Panc1 (cell line): Measurements from ENCODE around the gene UBTD1. TPM values are rescaled to one million over a fixed set of nuclear protein-coding genes. Genes with fewer than 3 reads are reported as not detected.
"Not testable (repeated sequence)": the region's sequence is repeated elsewhere in the genome, so short reads cannot be mapped to it uniquely, and the experiment has no call there.

Source experiments
- ATAC-seq: fragments of 200-7000 bp; cut with Tn5 transposase; 2 replicates; pipeline ENCODE4 v1.9.1; 2020; ENCODE audit warnings: mild to moderate bottlenecking, moderate library complexity
- BruUV-seq: library from RNA; stranded (reverse); fragments of 400-500 nt; replicated peaks from 2 replicates; lab custom pipeline; 2021; lab: Mats Ljungman, UMichigan
- CTCF ChIA-PET: fragments of 300-600 bp; sonication (Branson Sonifier 250); formaldehyde crosslinking; loops from one replicate; lab custom pipeline; 2022; ENCODE audit warnings: antibody characterized with exemption; lab: Charles Lee
- POLR2A ChIA-PET: fragments of 300-600 bp; sonication (Branson Sonifier 250); formaldehyde crosslinking; loops from one replicate; lab custom pipeline; 2022; ENCODE audit warnings: antibody characterized with exemption; lab: Charles Lee
- DNase-seq: peaks from one replicate; pipeline ENCODE4 v3.0.0-alpha.2; 2010; ENCODE audit warnings: low read depth, low spot score
- H3K27ac ChIP-seq: 2 replicates; pipeline ENCODE4 v1.5.1; 2011; ENCODE audit warnings: mild to moderate bottlenecking, low read length, inconsistent platforms
- H3K27me3 ChIP-seq: fragments of 200-500 bp; sonication (Bioruptor generic); 2 replicates; pipeline ENCODE4 v1.6.0; 2014; ENCODE audit warnings: low read length, inconsistent platforms; ENCODE audit not compliant: control insufficient read depth, insufficient read depth
- H3K36me3 ChIP-seq: fragments of 200-500 bp; sonication (Bioruptor generic); 2 replicates; pipeline ENCODE4 v1.5.1; 2014; ENCODE audit warnings: inconsistent platforms, mild to moderate bottlenecking, low read length, moderate library complexity; ENCODE audit not compliant: control insufficient read depth, insufficient read depth
- H3K4me1 ChIP-seq: 2 replicates; pipeline ENCODE4 v1.5.1; 2011; ENCODE audit warnings: inconsistent platforms, mild to moderate bottlenecking, low read length, moderate library complexity; ENCODE audit not compliant: control insufficient read depth, insufficient read depth
- H3K4me3 ChIP-seq, 2 experiments: 2 replicates each; pipeline ENCODE4 v1.5.1; 2011 to 2012; ENCODE audit warnings: low read depth in 2 of 2, low read length in 2 of 2, mild to moderate bottlenecking in 2 of 2, inconsistent platforms in 1 of 2, moderate library complexity in 1 of 2
- H3K9me3 ChIP-seq: fragments of 200-500 bp; sonication (Bioruptor generic); 2 replicates; pipeline ENCODE4 v1.5.1; 2014; ENCODE audit warnings: low read depth, mild to moderate bottlenecking, inconsistent platforms, low read length, moderate library complexity; ENCODE audit not compliant: control insufficient read depth, insufficient read depth
- POLR2AphosphoS5 ChIP-seq: IDR thresholded peaks from 2 replicates; pipeline ENCODE4 v1.6.1; 2012; ENCODE audit warnings: mild to moderate bottlenecking, low read depth, low read length, moderate library complexity
- SIN3A ChIP-seq: IDR thresholded peaks from 2 replicates; pipeline ENCODE4 v1.6.1; 2012; ENCODE audit warnings: low read depth, mild to moderate bottlenecking, low read length, moderate library complexity, borderline replicate concordance; ENCODE audit not compliant: insufficient read depth
- TCF7L2 ChIP-seq: IDR thresholded peaks from 2 replicates; pipeline ENCODE4 v1.6.1; 2011; ENCODE audit warnings: mild to moderate bottlenecking, low read depth, low read length, inconsistent platforms
- in situ Hi-C: cut with HindIII; loops from 2 replicates; pipeline ENCODE4 v1.10.0; 2016; ENCODE audit warnings: low sequenced_read_pairs, low pct_unique_long_range_greater_than_20kb
- intact Hi-C: fragments of 100-400 bp; cut with micrococcal nuclease; formaldehyde crosslinking; loops from one replicate; pipeline ENCODE4 v1.10.0; 2022; ENCODE audit not compliant: unreplicated experiment
- total RNA-seq: library from RNA; stranded (reverse); gene quantifications from one replicate; pipeline ENCODE4 v1.2.1, GENCODE V29; 2021; ENCODE audit not compliant: unreplicated experiment
- TF ChIP-seq, protein P1 (sequence below): fragments of 450-650 bp; IDR thresholded peaks from 2 replicates; pipeline ENCODE4 v1.5.1; 2017; ENCODE audit warnings: mild to moderate bottlenecking
- TF ChIP-seq, protein P2 (sequence below), 2 experiments: IDR thresholded peaks; 2 replicates each; pipeline ENCODE4 v1.6.1; 2011 to 2012; ENCODE audit warnings: low read depth in 2 of 2, control low read depth in 1 of 2, low read length in 1 of 2, mild to moderate bottlenecking in 1 of 2, moderate library complexity in 1 of 2; ENCODE audit not compliant: insufficient read depth in 1 of 2

The UBTD1 gene
- total RNA-seq, 1 experiment from 2014 or later, result 55.6 TPM

DNA sequence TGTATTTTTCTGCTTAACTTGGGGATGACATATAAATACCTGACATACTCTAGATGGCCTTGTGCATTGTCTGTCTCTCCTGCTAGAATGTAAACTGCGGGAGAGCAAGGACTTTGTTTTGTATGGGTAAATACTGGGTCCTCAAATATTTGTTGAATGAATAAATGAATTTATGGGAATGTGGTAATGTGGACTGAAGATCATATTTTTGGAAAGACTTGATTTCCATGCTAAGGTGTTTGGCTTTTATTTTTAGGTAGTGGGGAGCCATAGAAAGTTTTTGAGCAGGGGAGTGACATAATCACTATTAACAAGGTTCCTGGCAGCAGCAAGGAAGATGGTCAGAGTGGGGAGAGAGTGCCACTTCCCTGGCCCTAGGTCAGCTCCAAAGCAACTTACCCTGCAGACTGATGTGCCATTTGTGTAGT is 27.0 kb downstream of the UBTD1 start:
- in situ Hi-C loops, result no loop called here
- H3K27ac ChIP-seq, result no peak overlapping the region
- POLR2A ChIA-PET, result no interaction called here
- H3K4me1 ChIP-seq, result peaks cover 18% of the 10 kb centered on the region
- no peaks in the 10 kb centered on the region for H3K27me3 ChIP-seq
- no peaks in the 10 kb centered on the region for H3K9me3 ChIP-seq
- no peaks in the 10 kb centered on the region for H3K36me3 ChIP-seq
- H3K4me3 ChIP-seq, result no peak overlapping the region
- TSS peak; percentile 29 for BruUV-seq
- intact Hi-C loops, result no loop called here
- DNase-seq, result no peak
- CTCF ChIA-PET, result no interaction called here
- TF ChIP-seq TCF7L2, result no peak
- no peak for TF ChIP-seq SIN3A
- TF ChIP-seq, protein P1, sequence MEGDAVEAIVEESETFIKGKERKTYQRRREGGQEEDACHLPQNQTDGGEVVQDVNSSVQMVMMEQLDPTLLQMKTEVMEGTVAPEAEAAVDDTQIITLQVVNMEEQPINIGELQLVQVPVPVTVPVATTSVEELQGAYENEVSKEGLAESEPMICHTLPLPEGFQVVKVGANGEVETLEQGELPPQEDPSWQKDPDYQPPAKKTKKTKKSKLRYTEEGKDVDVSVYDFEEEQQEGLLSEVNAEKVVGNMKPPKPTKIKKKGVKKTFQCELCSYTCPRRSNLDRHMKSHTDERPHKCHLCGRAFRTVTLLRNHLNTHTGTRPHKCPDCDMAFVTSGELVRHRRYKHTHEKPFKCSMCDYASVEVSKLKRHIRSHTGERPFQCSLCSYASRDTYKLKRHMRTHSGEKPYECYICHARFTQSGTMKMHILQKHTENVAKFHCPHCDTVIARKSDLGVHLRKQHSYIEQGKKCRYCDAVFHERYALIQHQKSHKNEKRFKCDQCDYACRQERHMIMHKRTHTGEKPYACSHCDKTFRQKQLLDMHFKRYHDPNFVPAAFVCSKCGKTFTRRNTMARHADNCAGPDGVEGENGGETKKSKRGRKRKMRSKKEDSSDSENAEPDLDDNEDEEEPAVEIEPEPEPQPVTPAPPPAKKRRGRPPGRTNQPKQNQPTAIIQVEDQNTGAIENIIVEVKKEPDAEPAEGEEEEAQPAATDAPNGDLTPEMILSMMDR, result no peak
- TF ChIP-seq, protein P2, sequence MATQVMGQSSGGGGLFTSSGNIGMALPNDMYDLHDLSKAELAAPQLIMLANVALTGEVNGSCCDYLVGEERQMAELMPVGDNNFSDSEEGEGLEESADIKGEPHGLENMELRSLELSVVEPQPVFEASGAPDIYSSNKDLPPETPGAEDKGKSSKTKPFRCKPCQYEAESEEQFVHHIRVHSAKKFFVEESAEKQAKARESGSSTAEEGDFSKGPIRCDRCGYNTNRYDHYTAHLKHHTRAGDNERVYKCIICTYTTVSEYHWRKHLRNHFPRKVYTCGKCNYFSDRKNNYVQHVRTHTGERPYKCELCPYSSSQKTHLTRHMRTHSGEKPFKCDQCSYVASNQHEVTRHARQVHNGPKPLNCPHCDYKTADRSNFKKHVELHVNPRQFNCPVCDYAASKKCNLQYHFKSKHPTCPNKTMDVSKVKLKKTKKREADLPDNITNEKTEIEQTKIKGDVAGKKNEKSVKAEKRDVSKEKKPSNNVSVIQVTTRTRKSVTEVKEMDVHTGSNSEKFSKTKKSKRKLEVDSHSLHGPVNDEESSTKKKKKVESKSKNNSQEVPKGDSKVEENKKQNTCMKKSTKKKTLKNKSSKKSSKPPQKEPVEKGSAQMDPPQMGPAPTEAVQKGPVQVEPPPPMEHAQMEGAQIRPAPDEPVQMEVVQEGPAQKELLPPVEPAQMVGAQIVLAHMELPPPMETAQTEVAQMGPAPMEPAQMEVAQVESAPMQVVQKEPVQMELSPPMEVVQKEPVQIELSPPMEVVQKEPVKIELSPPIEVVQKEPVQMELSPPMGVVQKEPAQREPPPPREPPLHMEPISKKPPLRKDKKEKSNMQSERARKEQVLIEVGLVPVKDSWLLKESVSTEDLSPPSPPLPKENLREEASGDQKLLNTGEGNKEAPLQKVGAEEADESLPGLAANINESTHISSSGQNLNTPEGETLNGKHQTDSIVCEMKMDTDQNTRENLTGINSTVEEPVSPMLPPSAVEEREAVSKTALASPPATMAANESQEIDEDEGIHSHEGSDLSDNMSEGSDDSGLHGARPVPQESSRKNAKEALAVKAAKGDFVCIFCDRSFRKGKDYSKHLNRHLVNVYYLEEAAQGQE (IDR thresholded peaks at IDR 0.05; ENCODE audit: insufficient read depth in 1 of 2, low read depth in 2 of 2, low read length in 1 of 2), result no peak
- TF ChIP-seq POLR2AphosphoS5, result no peak
- no peak for ATAC-seq

DNA sequence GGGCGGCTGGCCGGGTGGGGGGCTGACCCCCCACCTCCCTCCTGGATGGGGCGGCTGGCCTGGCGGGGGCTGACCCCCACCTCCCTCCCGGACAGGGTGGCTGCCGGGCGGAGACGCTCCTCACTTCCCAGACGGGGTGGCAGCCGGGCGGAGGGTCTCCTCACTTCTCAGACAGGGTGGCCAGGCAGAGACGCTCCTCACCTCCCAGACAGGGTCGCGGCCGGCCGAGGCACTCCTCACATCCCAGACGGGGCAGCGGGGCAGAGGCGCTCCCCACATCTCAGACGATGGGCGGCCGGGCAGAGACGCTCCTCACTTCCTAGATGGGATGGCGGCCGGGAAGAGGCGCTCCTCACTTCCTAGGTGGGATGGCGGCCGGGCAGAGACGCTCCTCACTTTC is 30.2 kb downstream of the UBTD1 start:
- H3K27me3 ChIP-seq, CTCF ChIA-PET, H3K36me3 ChIP-seq, H3K27ac ChIP-seq, H3K9me3 ChIP-seq, intact Hi-C loops, ATAC-seq, BruUV-seq, H3K4me3 ChIP-seq, DNase-seq, in situ Hi-C loops: not testable (repeated sequence)
- POLR2A ChIA-PET, result interaction anchor here (0.6 kb wide), 1 partner anchor 201 kb away, joined by 3 read pairs; no protein-coding TSS in a partner anchor
- peaks cover 24% of the 10 kb centered on the region for H3K4me1 ChIP-seq

DNA sequence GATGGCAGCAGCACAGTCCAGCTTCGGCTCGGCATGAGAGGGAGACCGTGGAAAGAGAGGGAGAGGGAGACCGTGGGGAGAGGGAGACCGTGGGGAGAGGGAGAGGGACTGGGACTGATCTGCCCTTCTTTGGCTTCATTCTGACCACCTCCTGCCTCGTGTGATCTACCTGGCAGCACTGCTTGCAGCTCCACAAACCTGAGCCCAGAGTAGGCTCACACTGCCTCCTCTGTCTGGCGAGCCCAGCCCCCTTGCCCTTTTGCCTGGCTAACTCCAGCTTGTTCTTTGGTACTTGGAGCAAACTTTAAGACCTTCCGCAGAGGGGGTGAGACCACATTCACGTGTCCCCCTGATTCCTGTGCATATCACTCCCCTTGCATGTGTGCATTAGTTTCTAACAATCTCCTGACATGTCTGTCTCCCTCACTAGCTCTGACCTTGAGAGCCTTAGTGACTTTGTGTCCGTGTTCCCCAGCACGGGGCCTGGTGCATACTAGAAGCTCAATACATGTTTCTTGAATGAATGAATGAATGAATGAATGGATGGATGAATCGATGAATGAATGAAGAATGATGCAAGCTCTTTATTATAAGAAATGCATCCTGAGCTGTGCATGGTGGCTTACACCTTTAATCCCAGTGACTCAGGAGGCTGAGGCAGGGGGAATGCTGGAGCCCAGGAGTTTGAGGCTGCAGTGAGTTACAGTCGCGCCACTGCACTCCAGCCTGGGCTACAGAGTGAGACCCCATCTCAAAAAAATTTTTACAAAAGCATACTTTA is 31.2 kb downstream of the UBTD1 start:
- ATAC-seq (peak; percentile 89), DNase-seq (no peak)
- in situ Hi-C loops (no loop called here), intact Hi-C loops (no loop called here)
- POLR2A ChIA-PET, result interaction anchor here (0.6 kb wide), 1 partner anchor 202 kb away, joined by 3 read pairs; no protein-coding TSS in a partner anchor
- CTCF ChIA-PET, result interaction anchor here (0.6 kb wide), 1 partner anchor 1190 kb away, joined by 6 read pairs; no protein-coding TSS in a partner anchor
- BruUV-seq, result no TSS peak
- TF ChIP-seq POLR2AphosphoS5 (no peak), TCF7L2 (no peak), SIN3A (no peak)
- TF ChIP-seq, protein P2 (IDR thresholded peaks at IDR 0.05; ENCODE audit: insufficient read depth in 1 of 2, low read depth in 2 of 2, low read length in 1 of 2), result no peak
- TF ChIP-seq, protein P1, result no peak
- H3K27me3 ChIP-seq, result no peaks in the 10 kb centered on the region
- peak overlapping the region in 1 of 2 experiments; percentile 17; a peak in 3 of 4 replicates for H3K4me3 ChIP-seq
- peaks cover 24% of the 10 kb centered on the region for H3K4me1 ChIP-seq
- H3K9me3 ChIP-seq, result no peaks in the 10 kb centered on the region
- no peaks in the 10 kb centered on the region for H3K36me3 ChIP-seq
- H3K27ac ChIP-seq, result peak overlapping the region; percentile 59
